HG03280 (cell line): Measurements from ENCODE around the gene TECPR1.

Experiments used
- ATAC-seq: cut with Tn5 transposase; IDR thresholded peaks from one replicate; pipeline ENCODE4 v1.9.1; 2021; ENCODE audit warnings: mild to moderate bottlenecking, moderate library complexity; ENCODE audit not compliant: unreplicated experiment

TECPR1 gene

DNA sequence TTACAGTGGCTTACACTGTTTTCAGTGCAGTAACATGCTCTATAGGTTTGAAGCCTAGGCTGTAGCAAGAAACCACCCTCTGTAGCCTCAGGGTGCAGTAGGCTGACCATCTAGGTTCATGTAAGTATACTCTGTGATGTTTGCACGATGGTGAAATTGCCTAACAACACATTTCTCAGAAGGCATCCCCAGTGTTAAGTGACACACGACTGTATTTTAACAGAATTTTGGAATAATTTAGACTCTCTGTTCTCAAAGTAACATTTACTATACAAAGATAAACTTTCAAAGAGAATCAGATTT lies 85.4 kb downstream of the TECPR1 start:
- no peak for ATAC-seq

DNA sequence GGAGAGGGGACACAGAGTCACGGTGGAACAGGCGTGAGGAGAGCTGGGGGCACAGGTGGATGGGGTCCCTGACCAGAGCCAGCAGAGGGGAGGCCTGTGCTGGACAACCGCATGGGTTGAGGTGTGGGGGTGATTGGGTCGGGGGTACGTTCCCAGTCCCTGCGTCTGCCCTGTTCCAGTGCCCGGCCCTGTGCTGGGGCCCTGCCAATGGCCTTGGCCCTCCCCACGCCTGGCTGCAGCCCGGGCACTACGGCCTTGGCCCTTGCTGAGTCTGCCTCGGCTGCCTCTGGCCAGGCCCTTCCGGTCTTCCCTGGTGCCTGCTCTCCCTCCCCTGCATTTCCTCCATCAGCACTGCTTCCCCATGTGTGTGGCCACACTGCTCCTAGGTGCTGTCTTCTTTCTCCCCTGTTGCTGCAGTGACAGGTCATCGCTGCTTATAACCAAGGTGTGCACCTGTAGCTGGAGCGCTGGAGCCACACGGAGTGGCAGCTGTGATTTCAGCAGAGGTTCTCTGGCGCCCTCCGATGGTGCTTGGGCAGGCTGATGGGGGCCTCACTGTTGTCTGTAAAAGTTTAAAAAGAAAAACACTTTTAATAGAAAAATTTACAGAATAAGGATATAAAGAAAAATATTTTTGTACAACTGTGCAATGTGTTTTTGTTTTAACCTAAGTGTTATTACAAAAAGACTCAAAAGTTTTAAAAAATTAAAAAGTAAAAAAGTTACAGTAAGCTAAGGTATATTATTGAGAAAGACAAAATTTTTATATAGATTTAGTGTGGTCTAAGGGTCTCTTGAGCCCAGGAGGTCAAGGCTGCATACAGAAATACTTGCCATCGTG lies 86.0 kb downstream of the TECPR1 start:
- peak; percentile 65 for ATAC-seq
